ENCODE data around the gene MYO9A.

- TF ChIP-seq CTCF (IDR thresholded peaks at IDR 0.05): no peak
- TF ChIP-seq EZH2 (IDR thresholded peaks at IDR 0.05): no peak
These were observed 291.8 kb downstream of the MYO9A start for GRCh38 chr15:71826196-71826595.

Measured in neural progenitor cell (in vitro differentiated cells).